Left hindlimb (tissue), 1 donor: ENCODE results near the gene SLC31A1.
"Not testable (repeated sequence)": the region's sequence is repeated elsewhere in the genome, so short reads cannot be mapped to it uniquely, and the experiment has no call there.

Experiments
- DNase-seq: peaks from one replicate; pipeline ENCODE4 v3.0.0-alpha.2; 2018

Gene SLC31A1

GRCh38 chr9:113221800-113222481 lies 597 bp downstream of the SLC31A1 start:
- no peak for DNase-seq

GRCh38 chr9:113222482-113222841 lies 1.1 kb downstream of the SLC31A1 start:
- no peak for DNase-seq

- DNase-seq: no peak
Measured at GRCh38 chr9:113223963-113224362, 2.6 kb downstream of the SLC31A1 start.

GRCh38 chr9:113227436-113227835 lies 6.1 kb downstream of the SLC31A1 start:
- no peak for DNase-seq

GRCh38 chr9:113228130-113228665 lies 6.9 kb downstream of the SLC31A1 start:
- no peak for DNase-seq

GRCh38 chr9:113231701-113232100 lies 10.4 kb downstream of the SLC31A1 start:
- no peak for DNase-seq

GRCh38 chr9:113235701-113236255 lies 14.4 kb downstream of the SLC31A1 start:
- not testable (repeated sequence) for DNase-seq

GRCh38 chr9:113237026-113237425 lies 15.7 kb downstream of the SLC31A1 start:
- DNase-seq: no peak

- DNase-seq: no peak
Measured at GRCh38 chr9:113238202-113238858, 17.0 kb downstream of the SLC31A1 start.

GRCh38 chr9:113238859-113239232 lies 17.5 kb downstream of the SLC31A1 start:
- no peak for DNase-seq

GRCh38 chr9:113241161-113241560 lies 19.8 kb downstream of the SLC31A1 start:
- DNase-seq: no peak

- no peak for DNase-seq
Measured at GRCh38 chr9:113244556-113244955, 23.2 kb downstream of the SLC31A1 start.

GRCh38 chr9:113245894-113246293 lies 24.6 kb downstream of the SLC31A1 start:
- no peak for DNase-seq

- no peak for DNase-seq
Measured at GRCh38 chr9:113246928-113247327, 25.6 kb downstream of the SLC31A1 start.

GRCh38 chr9:113247640-113248039 lies 26.3 kb downstream of the SLC31A1 start:
- no peak for DNase-seq

- not testable (repeated sequence) for DNase-seq
Measured at GRCh38 chr9:113249661-113250060, 28.3 kb downstream of the SLC31A1 start.

GRCh38 chr9:113250807-113251206 lies 29.5 kb downstream of the SLC31A1 start:
- DNase-seq: no peak

GRCh38 chr9:113254991-113255390 lies 33.6 kb downstream of the SLC31A1 start:
- DNase-seq: no peak

- no peak for DNase-seq
Measured at GRCh38 chr9:113255438-113255837, 34.1 kb downstream of the SLC31A1 start.

- DNase-seq: no peak
Measured at GRCh38 chr9:113257863-113258262, 36.5 kb downstream of the SLC31A1 start.

GRCh38 chr9:113258282-113258681 lies 36.9 kb downstream of the SLC31A1 start:
- DNase-seq: no peak

GRCh38 chr9:113261917-113262671 lies 40.8 kb downstream of the SLC31A1 start:
- DNase-seq: no peak

GRCh38 chr9:113266174-113266573 lies 44.8 kb downstream of the SLC31A1 start:
- DNase-seq: no peak
